Inferior parietal cortex (tissue), 1 donor: ENCODE results near the gene DNAJC6.
"Not testable (repeated sequence)": the region's sequence is repeated elsewhere in the genome, so short reads cannot be mapped to it uniquely, and the experiment has no call there.

ENCODE experiments used
- DNase-seq: peaks from one replicate; pipeline ENCODE4 v3.0.0-alpha.2; 2016; ENCODE audit errors: extremely low spot score

The DNAJC6 gene

GRCh38 chr1:65355031-65355712 lies 45.8 kb downstream of the DNAJC6 start:
- DNase-seq: no peak

GRCh38 chr1:65357291-65357960 lies 48.1 kb downstream of the DNAJC6 start:
- DNase-seq: no peak

GRCh38 chr1:65359888-65360287 lies 50.5 kb downstream of the DNAJC6 start:
- DNase-seq: no peak

GRCh38 chr1:65360648-65361047 lies 51.3 kb downstream of the DNAJC6 start:
- no peak for DNase-seq

GRCh38 chr1:65362545-65362944 lies 53.2 kb downstream of the DNAJC6 start:
- no peak for DNase-seq

- no peak for DNase-seq
Measured at GRCh38 chr1:65363484-65363883, 54.1 kb downstream of the DNAJC6 start.

- DNase-seq: no peak
Measured at GRCh38 chr1:65368403-65368802, 59.1 kb downstream of the DNAJC6 start.

DNA sequence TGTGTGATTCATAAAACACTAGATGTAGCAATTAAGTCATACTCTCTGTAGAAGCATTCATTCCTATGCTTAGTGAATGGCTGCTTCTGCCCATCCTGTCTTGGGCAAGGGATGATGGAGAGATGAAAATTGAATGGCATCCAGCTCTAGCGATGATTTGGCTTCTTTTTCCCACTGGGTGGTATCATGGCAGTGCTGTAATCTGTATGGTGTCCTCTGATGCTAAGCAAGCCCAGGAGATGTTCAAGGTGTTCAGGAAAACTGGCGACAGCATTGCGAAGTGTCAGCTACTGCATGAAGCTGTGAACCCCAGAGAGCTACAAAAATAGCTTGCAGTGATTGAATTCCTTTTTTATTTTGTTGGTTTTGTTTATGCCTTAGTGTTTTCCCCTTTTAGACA lies 62.2 kb downstream of the DNAJC6 start:
- no peak for DNase-seq

DNA sequence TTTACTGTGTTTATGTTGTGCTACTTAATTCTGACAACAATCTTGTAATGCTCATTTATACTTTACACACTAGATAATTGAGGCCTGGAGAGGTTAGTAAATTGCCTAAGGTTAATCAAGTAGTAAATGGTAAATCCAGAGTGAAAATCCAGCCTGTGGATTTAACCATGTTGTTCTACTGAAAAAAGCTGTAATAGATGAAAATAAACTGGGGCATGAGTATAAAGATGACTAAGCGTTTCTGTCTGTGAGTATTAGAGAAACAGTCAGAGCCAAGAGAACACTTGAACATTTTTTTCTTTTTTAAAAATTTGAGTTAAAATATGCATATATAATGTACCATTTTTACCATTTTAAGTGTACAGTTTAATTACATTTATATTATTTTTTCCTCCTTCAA lies 63.2 kb downstream of the DNAJC6 start:
- peak; percentile 37 for DNase-seq

DNA sequence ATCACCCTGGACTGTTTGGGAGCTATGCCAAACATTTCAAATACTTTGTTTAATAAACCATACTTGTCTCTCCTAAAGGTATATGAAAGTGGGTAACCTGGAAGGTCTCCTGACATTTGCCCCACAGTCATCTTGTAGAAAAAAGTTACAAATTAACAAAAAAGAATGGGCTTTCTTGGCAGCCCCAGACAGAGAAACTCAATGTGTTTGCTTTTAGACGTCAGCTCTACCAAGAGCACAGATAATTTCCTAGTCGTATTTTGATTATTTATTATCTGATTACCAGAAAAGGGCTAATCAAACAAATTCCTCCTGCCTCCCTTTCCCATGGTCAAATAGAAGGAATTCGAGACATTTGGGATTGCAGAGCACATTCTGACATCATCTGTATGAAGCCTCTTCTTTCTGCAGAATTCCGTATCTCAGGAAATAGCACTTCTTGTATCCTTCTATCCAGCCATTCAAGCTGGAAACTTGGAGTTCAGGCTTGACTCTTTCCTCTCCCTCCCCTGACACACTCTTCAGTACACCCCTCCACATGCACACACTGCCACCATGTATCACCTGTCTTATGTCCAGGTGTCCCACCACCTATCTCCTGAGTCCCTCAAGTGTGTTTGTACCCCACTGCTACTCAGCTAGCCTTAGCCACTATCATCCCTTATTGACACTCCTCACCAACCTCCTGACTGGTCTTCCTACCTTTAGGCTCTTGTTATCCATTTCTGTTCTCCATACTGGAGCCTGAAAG lies 68.3 kb downstream of the DNAJC6 start:
- DNase-seq: no peak

- DNase-seq: no peak
Measured at GRCh38 chr1:65378247-65378946, 69.1 kb downstream of the DNAJC6 start.

DNA sequence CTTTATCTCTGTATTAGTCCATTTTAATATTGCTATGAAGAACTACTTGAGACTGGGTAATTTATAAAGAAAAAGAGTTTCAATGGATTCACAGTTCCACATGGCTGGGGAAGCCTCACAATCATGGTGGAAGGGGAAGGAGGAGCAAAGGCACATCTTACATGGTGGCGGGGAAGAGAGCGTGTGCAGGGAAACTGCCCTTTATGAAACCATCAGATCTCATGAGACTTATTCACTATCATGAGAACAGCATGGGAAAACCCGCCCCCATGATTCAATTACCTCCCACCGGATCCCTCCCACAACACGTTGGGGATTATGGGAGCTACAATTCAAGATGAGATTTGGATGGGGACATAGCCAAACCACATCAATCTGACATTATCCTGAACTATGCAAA lies 75.1 kb downstream of the DNAJC6 start:
- not testable (repeated sequence) for DNase-seq

GRCh38 chr1:65386439-65386838 lies 77.1 kb downstream of the DNAJC6 start:
- no peak for DNase-seq

- no peak for DNase-seq
Measured at GRCh38 chr1:65387821-65388220, 78.5 kb downstream of the DNAJC6 start.

GRCh38 chr1:65388908-65389695 lies 79.8 kb downstream of the DNAJC6 start:
- DNase-seq: no peak

DNA sequence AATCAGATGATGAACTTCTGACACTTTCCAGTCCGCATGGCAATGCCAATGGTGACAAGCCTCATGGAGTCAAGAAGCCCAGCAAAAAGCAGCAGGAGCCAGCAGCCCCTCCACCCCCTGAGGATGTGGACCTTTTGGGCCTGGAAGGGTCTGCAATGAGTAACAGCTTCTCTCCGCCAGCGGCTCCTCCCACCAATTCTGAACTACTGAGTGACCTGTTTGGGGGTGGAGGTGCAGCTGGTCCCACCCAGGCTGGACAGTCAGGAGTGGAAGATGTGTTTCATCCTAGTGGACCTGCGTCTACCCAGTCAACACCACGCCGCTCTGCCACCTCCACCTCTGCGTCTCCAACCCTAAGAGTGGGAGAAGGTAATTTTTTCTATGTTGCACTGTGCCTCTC lies 83.2 kb downstream of the DNAJC6 start:
- DNase-seq: no peak

DNA sequence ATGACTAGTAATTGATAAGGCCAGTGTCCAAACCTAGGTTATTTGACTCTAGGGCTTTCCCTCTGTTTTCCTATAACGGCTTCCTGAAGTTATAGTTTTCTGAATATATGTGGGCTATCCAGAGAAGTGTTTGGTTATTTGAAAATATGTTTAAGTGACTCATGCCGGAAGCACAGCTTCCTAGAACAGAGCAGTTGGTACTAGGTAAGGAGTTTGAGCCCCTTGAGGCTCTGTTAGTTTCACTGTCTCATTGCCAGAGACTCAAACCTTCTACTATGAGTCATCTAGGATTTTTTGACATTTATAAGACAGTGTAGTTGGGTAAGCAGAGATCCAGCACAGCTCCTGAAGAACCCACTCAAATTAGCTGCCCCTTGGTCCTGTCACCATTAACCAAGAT lies 84.0 kb downstream of the DNAJC6 start:
- DNase-seq: no peak

GRCh38 chr1:65393928-65394327 lies 84.6 kb downstream of the DNAJC6 start:
- DNase-seq: no peak

DNA sequence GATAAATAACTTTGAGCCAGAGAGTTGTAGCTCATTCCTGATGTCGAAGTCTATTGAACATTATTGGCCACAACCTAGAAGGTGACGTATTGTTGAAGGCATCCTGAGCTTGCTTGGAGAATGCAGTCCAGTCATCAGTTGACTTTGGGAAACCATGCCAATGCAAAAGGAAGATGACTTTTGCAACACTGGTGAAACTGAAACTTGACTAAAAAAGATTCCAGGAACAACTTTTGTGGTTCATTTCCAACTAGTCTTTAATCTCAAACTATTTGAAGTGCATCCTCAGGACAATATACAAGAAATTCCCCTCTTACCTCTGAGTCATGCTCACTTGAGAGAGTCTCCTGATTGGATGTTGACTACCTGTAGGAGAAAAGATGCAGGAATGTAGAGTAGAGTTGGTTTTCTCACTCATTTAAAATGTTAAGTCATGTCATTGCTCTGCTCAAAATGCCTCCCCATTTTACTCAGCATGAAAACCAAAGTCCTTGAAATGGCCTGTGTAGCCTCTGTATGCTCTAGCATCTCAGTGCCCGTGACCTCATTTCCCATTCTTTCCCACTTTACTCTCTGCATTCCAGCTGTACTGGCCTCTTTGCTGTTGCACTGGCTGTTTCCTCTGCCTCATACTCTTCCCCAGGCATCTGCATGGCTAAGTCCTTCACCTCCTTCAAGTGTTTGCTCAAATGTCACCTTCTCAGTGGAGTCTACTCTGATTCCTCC lies 86.7 kb downstream of the DNAJC6 start:
- no peak for DNase-seq

GRCh38 chr1:65398083-65398482 lies 88.7 kb downstream of the DNAJC6 start:
- no peak for DNase-seq

DNA sequence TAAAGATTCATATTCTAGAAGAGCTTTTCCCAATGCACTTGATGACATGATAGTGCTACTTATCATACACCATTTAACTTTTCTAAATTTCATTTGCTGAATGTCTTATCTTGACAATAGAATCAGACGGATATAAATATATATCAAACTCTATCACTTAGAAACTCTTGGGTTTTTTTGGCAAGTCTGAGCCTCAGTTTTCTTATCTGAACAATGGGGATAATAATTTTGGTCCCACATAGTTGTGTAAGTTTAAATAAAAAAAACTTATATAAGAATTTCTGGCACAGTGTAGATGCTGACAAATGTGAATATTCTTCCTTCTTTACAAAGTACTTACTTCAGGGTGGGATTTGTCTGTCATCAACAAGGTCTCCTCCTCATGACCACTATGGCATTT lies 89.7 kb downstream of the DNAJC6 start:
- no peak for DNase-seq
